ENCODE results near the gene SCD5.
"Not testable (repeated sequence)": the region's sequence is repeated elsewhere in the genome, so short reads cannot be mapped to it uniquely, and the experiment has no call there.

SCD5 gene

DNA sequence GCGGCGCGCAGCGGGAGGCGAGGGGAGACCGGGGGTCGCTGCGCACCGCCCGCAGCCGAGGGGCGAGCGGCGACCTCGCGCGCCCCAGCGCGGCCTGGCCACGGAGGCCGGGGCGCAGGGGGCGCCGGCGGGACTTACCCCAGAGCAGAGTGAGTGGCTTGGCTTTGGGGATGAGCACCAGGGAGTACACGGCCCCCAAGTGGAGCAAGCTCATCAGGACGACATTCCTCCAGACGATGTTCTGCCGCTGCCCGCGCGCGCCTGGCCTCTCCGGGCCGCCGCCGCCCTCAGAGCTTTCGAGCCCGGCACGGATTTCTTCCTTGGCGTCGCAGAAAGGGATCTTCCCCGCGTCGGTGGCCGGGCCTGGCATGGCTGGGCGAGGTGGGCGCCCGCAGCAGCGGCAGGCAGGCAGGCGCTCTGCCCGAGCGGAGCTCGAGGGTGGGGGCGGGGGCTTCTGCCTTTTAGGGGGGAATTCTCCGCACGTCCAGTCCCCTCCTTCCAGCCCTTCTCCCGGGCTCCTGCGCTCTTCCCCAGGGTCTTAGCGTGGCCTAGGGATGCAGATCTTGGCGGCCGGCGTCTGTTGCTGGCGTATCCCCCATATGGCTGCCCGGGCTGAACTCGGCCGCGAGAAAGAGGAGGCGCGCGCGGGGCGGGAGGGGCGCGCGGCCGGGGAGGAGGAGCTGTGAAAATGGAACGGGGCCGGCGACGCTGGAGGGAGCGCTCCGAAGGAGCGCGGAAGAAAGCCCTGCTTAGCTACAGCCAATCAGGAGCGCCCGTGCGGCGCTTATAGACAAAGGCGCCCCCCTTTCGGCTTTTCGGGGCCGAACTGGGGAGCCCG, at the start of gene SCD5:
Gene SCD5 (minus strand): TSS at position 629 of the 838 bp plus-strand sequence. CDS start 259 bp downstream, at position 370.
- peak; percentile 81 for DNase-seq

- no peak for DNase-seq
These were observed 44.0 kb upstream of the SCD5 start for GRCh38 chr4:82842593-82842992.

DNA sequence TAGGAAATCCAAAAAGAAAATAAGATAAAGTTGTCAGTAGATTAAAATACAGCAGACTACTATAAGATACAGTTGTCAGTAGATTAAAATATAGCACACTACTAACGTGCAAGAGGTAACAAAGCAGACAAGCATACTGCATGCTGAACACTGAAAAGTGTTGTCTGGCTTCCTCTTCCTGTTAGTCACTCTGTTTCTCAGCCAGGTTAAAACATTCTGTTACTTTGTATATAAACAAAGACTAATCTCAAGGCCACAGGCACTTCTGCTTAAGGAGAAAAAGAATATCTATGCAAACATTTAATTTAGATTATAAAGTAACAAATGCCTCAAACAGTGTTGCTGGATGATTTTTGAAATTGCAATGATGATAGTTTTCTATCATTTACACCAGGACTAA, 41.0 kb upstream of the SCD5 start:
- DNase-seq, result no peak

DNA sequence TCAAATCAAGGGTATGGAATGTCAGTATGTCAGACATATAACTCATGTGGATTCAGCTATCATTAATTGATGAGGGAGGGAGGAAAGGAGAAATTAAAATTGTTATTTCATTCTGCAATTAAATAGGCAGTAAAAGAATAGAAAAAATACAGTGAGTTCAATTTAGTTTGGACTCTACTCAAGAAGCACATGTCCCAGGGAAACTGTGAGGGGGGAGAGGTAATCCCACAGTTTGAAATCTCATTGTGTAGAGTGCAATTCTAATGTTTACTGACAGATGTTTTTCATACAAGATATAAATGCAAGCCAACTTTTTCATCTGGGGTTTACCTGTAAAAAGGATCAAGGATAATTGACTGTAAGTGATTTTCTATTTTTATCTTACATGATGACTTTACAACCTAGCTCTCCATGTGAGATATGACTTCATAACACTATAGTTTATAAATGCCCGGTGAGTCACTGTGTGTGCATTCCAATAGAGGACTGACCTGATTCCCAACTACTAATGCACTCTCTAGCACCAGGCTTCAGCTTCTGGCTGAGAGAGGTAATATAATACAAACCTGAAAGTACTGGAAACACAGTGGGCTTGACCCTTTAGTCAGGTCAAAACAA, 35.2 kb upstream of the SCD5 start:
- no peak for DNase-seq

DNA sequence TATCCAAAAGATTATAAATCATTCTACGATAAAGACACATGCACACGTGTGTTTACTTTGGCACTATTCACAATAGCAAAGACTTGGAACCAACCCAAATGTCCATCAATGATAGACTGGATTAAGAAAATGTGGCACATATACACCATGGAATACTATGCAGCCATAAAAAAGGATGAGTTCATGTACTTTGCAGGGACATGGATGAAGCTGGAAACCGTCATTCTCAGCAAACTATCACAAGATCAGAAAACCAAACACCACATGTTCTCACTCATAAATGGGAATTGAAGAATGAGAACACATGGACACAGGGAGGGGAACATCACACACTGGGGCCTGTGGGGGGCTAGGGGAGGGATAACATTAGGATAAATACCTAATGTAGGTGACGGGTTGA, 34.5 kb upstream of the SCD5 start:
- DNase-seq, result not testable (repeated sequence)

DNA sequence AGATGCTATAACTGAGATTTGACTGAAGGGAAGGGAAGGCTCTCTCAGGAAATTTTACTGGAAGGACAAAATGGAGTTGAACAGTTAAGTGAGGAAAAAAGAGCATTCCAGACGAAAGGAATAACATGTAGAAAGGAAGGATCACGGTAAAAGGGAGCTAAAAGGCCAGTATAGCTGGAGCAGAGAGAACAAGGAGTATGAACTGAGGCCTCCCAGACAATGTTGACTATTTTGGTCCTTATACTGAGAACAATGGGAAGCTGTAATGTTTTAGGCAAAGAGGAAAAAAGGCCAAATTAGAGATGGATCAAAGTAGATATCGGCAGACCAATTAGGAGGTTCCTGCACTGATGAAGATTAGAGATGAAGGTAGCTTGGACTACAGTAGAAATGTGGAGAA, 26.8 kb upstream of the SCD5 start:
- DNase-seq, result no peak

- no peak for DNase-seq
These were observed 24.5 kb upstream of the SCD5 start for GRCh38 chr4:82823062-82823461.

DNA sequence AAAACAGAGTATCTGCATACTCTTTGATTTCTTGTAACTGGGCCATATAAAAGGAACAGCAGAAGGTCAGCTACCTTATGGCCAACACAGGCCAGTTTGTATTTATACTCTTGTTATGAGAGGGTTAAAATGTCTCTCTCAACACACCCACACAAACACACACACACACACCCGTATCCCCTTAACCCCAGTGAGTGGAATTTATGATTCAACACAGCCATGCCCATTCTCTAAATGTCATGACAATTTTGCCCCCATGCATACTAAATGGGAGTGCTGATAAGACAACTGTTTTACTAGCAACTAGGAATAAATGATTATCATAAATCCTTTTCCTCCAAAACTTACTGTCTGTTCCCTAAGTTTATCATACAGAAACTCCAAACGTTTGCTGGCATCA, 22.1 kb upstream of the SCD5 start:
- no peak for DNase-seq

GRCh38 chr4:82818664-82819662, 20.4 kb upstream of the SCD5 start:
- DNase-seq, result no peak

DNA sequence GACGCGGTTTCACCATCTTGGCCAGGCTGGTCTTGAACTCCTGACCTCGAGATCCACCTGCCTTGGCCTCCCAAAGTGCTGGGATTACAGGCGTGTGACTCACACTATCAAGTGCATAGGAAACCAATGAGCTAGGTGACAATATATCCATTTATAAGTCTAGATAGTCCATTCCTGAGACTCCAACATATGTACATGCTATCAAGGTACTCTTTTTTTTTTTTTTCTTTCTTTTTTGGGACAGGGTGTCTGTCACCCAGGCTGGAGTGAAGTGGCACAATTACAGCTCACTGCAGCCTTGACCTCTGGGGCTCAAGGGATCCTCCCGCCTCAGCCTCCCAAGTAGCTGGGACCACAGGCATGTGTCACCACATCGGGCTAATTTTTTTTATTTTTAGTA, 18.3 kb upstream of the SCD5 start:
- DNase-seq, result not testable (repeated sequence)

DNA sequence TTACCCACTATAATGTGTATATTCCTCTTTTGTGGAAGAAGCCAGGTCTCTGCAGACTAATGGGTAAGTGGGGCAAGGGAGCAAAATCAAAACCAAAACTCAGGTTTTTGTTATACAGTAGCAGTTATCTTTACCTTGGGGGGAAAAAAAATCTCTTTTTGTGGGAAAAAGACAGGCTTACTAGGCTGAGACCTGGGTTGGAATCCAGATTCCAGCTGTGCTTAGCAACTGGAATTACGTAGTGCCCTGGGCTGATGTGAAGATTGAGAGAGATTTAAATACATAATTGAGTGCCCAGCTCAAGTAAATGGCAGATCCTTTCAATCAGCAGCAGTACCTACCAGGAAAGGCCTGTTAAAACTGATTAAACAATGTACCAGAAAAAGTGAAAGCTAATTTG, 15.4 kb upstream of the SCD5 start:
- no peak for DNase-seq

- DNase-seq, result no peak
These were observed 13.3 kb upstream of the SCD5 start for GRCh38 chr4:82811838-82812341.

DNA sequence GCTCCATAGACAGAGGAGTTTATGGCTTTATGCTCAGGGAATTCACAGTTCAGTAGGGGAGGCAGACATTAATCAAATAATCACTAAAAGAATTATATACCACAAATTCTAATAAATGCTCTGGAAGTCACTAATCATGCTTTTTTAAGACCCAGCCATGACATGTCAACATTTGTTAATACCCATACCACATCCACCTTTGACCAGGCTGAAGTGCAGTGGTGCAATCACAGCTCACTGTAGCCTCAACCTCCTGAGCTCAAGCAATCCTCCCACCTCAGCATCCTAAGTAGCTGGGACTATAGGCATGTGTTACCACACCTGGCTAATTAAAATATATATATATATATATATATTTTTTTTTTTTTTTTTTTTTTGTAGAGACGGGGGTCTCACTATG, 12.8 kb upstream of the SCD5 start:
- DNase-seq, result no peak

GRCh38 chr4:82810176-82810575, 11.6 kb upstream of the SCD5 start:
- DNase-seq, result no peak

GRCh38 chr4:82809619-82810018, 11.0 kb upstream of the SCD5 start:
- DNase-seq, result no peak

DNA sequence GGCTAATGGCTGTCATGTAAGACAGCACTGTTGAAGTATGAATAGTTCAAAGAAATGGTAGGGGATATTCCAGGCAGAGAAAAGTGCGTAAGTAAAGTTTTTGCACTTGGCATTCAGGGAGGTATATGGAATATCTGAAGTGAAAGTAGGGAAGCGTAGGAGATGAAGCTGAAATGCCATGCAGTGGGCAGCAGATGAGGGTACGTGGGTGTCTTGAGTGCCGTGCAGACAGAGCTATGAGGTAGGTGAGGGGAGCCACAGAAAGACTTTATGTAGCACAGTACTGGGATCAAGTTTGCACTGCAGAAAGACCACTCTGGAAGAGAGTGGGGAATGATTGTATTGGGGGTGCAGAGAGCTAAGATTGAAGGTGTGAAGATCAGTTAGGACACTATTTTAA, 5.2 kb upstream of the SCD5 start:
- DNase-seq, result no peak

DNA sequence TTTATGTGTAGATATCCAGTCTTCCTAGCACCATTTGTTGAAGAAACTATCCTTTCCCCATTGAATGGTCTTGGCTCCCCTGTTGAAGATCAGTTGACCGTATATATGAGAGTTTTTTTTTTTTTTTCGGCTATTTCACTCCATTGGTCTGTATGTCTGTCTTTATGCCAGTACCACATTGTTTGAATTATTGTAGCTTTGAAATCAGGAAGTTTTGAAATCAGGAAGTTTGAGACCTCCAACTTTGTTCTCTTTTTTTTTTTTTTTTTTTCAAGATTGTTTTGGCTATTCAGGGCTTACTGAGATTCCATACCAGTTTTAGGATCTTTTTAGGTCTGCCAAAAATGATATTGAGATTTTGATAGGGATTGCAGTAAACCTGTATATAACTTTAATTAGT, 4.3 kb upstream of the SCD5 start:
- DNase-seq, result no peak

- DNase-seq, result no peak
These were observed 3.4 kb upstream of the SCD5 start for GRCh38 chr4:82801910-82802521.

DNA sequence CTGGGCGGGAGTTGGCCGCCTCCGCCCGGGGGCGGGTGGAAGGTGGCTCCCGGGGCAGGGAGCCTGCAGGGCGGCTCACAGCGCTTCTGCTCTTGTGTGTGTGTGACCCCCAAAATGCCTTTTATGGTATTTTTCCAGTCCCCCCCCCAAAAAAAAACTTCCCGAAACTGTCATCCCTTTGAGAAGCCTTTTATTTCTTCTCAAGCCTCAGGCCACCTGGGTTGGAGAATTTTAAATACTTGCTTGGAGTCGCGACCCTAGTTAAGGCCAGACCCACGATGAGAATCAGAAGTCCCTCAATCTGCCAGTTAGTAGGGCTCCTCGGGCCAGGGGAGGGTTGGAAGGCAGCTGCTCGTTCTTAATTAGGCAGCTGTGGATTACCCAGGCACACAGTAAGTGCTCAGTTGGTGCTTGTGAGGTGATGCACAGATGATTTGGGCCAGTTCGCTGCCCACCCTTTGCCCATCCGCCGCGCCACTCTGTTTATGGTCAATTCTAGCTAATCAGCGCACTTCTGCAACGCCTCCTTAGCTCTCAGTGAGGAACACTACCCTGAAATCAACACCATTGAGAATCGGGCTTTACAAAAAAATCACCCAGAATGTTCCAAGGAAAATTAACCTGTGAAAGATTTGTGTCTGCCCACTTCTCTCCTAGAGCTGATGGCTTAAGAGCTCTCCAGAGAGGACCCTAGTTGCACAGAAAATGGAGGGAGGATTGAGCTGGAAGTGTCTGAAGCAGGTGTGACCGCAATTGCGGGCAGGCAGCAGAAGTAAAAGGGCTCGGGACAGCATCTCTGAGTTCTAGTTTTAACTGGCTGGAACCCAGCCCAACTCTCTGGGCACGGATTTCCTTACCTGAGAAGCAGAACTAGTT, 648 bp upstream of the SCD5 start:
- DNase-seq, result no peak

DNA sequence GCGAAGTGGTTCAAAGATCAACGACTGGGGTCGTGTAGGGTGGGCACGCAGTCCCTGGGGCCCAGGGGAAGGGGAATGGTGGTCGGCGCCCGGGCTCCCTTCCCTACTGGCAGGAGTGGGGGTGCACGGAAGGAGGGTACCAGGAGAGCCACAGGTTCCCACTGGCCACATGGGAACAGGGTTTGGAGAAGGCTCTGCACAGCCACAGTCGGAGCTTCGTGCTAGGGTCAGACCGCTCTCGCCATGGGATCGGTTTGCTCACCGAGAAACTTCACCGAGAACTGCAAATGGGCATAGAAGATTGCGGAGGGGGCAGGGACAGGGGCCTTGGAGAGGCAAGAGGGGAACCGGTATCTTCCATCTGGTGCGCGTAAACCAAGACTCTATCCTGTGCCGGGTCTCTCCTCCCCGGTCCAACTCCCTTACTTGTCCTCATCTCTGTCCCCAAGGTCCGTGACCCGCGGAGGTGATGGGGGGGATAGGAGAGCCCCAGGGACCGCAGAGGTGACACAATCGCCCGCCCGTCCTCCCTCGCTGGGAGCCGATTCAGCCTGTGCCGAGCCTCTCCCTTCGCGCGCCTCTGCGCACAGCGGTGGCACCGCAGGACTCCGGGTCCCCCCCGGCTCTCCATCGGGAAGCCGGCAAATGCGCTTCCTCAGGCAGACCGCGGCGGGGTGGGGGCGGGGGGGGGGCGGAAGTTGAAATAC, 1.0 kb downstream of the SCD5 start:
- no peak for DNase-seq

GRCh38 chr4:82797040-82797404, 1.6 kb downstream of the SCD5 start:
- no peak for DNase-seq

All from CD4-positive, alpha-beta T cell treated with Interleukin-21 for 1 hour (primary cell).